GM10248 (cell line): Measurements from ENCODE around the gene SH3BGRL2.

Experiments
- CTCF ChIA-PET: fragments of 300-600 bp; sonication (Branson Sonifier 250); formaldehyde crosslinking; extraction: SDS; loops from one replicate; lab custom pipeline; 2021; ENCODE audit warnings: antibody characterized with exemption; lab: Yijun Ruan, JAX
- POLR2A ChIA-PET: fragments of 350-650 bp; sonication (Branson Sonifier 250); formaldehyde crosslinking; extraction: SDS; loops from one replicate; lab custom pipeline; 2020; ENCODE audit warnings: antibody characterized with exemption; lab: Yijun Ruan, JAX
- DNase-seq: peaks from one replicate; pipeline ENCODE4 v3.0.0; 2012; ENCODE audit errors: extremely low spot score
- CTCF ChIP-seq: IDR thresholded peaks from 2 replicates; pipeline ENCODE4 v1.5.1; 2012; ENCODE audit warnings: mild to moderate bottlenecking, low read depth; ENCODE audit errors: extremely low read depth, missing control alignments, control extremely low read depth

The SH3BGRL2 gene

DNA sequence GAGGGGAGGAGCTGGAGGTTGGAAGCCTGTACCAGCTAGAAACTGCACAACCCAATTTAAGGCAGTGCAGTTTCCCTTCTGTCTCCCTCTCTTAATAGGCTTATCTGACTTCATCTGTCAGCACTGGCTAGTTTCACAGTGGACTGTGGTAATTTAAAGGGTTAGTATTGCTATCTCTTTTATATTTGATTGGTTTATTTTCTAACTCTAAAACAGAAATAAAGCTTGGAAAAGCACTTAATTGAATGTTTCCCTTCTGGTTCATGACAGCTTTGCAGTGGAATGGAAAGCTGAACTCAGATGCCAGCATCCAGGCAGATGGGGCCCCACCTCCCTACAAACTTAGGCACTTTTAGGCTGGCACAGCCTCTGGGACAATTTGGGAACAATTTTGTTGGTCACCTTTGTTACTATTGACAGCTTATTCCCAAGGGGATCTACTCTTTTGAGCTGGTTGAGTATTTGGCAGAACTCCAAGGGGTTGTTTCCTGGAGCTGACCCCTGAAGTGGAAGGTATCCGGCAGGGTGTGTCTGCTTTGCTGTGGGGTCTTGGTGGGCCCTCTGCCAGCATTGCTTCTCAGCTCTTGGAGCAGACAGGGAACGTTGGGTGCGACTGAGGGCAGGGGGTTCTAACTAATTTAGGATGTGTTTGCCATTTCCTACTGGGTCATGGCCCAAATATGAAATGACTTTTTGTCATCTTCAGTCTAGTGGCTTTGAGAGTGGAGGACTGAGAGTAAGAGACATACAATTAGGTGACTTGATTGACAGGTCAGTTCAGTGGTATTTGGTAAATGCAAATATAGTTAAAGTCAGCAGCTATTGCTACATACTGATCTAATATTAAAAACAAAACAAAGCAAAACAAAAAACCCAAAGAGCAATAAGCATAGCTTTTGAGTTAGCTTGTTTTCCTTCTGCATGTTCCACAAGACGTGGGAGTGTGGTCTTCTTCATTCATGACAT lies 9.3 kb downstream of the SH3BGRL2 start:
- CTCF ChIA-PET: interaction anchor here (0.9 to 1.4 kb wide), 7 partner anchors 9 to 32 kb away, joined by 3 to 4 read pairs (median 3); no protein-coding TSS in a partner anchor
- TF ChIP-seq CTCF: no peak
- no peak for DNase-seq
- POLR2A ChIA-PET: no interaction called here

DNA sequence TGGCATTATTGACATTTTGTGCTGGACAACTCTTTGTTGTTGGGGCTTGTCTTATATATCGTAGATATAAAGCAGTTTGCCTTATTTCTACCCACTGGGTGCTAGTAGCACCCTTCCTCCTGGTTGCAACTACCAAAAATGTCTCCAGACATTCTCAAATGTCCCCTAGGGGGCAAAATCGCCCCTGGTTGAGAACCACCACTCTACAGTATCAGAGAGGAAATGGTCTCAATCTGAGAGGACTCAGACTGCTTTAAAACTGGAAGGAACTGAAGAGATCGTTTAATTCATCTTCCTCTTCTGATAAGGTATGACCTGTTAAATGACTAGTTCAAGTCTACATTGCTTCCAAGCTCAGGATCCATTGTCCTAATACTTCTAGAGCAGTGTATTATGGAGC lies 14.9 kb downstream of the SH3BGRL2 start:
- TF ChIP-seq CTCF: no peak
- DNase-seq: no peak
- POLR2A ChIA-PET: no interaction called here
- CTCF ChIA-PET: interaction anchor here (0.9 to 2.1 kb wide), 4 partner anchors 13 to 71 kb away, joined by 3 to 7 read pairs (median 3); no protein-coding TSS in a partner anchor

DNA sequence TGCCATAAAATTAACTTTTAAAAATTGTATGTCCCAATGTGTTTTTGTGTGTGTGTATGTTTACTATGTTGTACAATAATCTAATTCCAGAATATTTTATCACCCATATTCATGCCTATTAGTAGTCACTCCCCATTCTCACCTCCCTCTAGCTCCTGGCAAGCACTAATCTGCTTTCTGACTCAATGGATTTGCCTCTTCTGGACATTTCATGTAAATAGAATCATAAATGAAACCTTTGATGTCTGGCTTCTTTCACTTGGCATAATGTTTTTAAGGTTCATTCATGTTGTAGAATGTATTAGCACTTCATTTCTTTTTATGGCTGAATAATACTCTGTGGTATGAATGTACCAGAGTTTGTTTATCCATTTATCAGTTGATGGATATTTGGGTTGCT lies 15.4 kb downstream of the SH3BGRL2 start:
- TF ChIP-seq CTCF: no peak
- CTCF ChIA-PET: interaction anchor here (0.9 to 1.5 kb wide), 3 partner anchors 14 to 71 kb away, joined by 3 read pairs; no protein-coding TSS in a partner anchor
- POLR2A ChIA-PET: no interaction called here
- DNase-seq: no peak

DNA sequence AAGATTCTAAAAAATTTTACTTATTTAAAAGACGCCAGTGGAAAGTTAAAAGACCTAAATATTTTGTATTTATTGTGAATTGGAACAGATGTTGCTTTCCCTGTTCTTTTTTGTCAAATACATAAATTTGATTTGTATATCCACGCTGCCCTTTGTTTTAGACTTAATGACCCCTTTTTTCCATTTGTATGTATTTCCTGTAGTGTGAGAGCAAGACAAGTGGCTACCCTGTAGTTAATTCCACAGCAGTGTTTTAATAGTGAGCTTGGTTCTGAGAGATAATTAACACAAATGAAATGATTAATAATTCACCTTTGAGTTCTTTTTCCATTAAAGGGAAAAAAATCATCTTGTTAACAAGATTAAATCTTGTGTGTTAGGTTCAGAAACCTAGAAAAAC lies 16.6 kb downstream of the SH3BGRL2 start:
- POLR2A ChIA-PET: no interaction called here
- CTCF ChIA-PET: interaction anchor here (1.4 kb wide), 1 partner anchor 77 kb away, joined by 4 read pairs; no protein-coding TSS in a partner anchor
- no peak for TF ChIP-seq CTCF
- DNase-seq: no peak

GRCh38 chr6:79648328-79648727 lies 17.2 kb downstream of the SH3BGRL2 start:
- DNase-seq: no peak
- POLR2A ChIA-PET: no interaction called here
- TF ChIP-seq CTCF: no peak
- CTCF ChIA-PET: interaction anchor here (0.8 to 1.4 kb wide), 2 partner anchors 24 to 77 kb away, joined by 3 to 4 read pairs; no protein-coding TSS in a partner anchor

DNA sequence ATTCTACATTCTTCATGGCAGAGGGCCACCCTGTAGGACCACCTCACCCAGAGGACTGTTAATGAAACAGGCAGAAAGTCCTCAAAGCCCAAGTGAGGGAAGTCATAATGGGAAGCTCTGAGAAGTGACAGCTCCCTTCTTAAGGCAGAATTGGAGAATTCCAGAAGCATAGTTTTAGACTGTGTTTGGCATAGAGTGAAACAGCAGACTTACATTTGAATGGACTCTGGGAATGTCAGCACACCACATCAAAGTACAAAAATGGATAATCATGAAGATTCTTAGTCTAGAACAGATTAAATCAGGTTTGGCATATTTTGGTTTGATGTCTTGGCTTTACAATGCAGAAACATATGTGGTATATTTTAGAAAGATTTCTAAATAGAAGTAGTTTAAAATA lies 17.9 kb downstream of the SH3BGRL2 start:
- DNase-seq: no peak
- CTCF ChIA-PET: interaction anchor here (0.8 to 1.4 kb wide), 3 partner anchors 9 to 78 kb away, joined by 3 to 4 read pairs (median 3); no protein-coding TSS in a partner anchor
- POLR2A ChIA-PET: no interaction called here
- no peak for TF ChIP-seq CTCF
